Smooth muscle cell (in vitro differentiated cells): ENCODE measurements around the gene KCNB1. TPM values are rescaled to one million over a fixed set of nuclear protein-coding genes. Genes with fewer than 3 reads are reported as not detected.

Experiments
- DNase-seq: peaks from one replicate; lab custom pipeline; 2025; ENCODE audit not compliant: unreplicated experiment; lab: John Stamatoyannopoulos, UW
- H2AFZ ChIP-seq: fragments of 200-600 bp; sonication (generic); 2 replicates; pipeline ENCODE4 v1.6.0; 2016; ENCODE audit warnings: antibody characterized with exemption, low read depth, mild to moderate bottlenecking
- H3F3A ChIP-seq: fragments of 200-600 bp; sonication (generic); 2 replicates; pipeline ENCODE4 v1.6.0; 2017; ENCODE audit warnings: antibody characterized with exemption, low read depth
- H3K27ac ChIP-seq: fragments of 200-600 bp; sonication (generic); 2 replicates; pipeline ENCODE4 v1.5.1; 2016; ENCODE audit warnings: low read depth, mild to moderate bottlenecking
- H3K27me3 ChIP-seq: fragments of 200-600 bp; sonication (generic); 2 replicates; pipeline ENCODE4 v1.6.1; 2016; ENCODE audit warnings: low read depth, mild to moderate bottlenecking
- H3K36me3 ChIP-seq: fragments of 200-600 bp; sonication (generic); 2 replicates; pipeline ENCODE4 v1.5.1; 2016; ENCODE audit warnings: low read depth
- H3K4me1 ChIP-seq: fragments of 200-600 bp; sonication (generic); 2 replicates; pipeline ENCODE4 v1.5.1; 2016; ENCODE audit warnings: low read depth
- H3K4me2 ChIP-seq: fragments of 200-600 bp; sonication (generic); 2 replicates; pipeline ENCODE4 v1.6.0; 2016; ENCODE audit warnings: mild to moderate bottlenecking
- H3K4me3 ChIP-seq: fragments of 200-600 bp; sonication (generic); 2 replicates; pipeline ENCODE4 v1.5.1; 2016; ENCODE audit warnings: mild to moderate bottlenecking
- H3K79me2 ChIP-seq: fragments of 200-600 bp; sonication (generic); 2 replicates; pipeline ENCODE4 v1.6.0; 2016; ENCODE audit warnings: low read depth, mild to moderate bottlenecking
- H3K9ac ChIP-seq: fragments of 200-600 bp; sonication (generic); 2 replicates; pipeline ENCODE4 v1.6.0; 2016; ENCODE audit warnings: low read depth
- H3K9me3 ChIP-seq: fragments of 200-600 bp; sonication (generic); replicated peaks from 2 replicates; pipeline ENCODE4 v1.5.1; 2016; ENCODE audit warnings: low read depth
- H4K20me1 ChIP-seq: fragments of 200-600 bp; sonication (generic); 2 replicates; pipeline ENCODE4 v1.6.0; 2016; ENCODE audit warnings: low read depth
- CTCF ChIP-seq: fragments of 200-600 bp; sonication (generic); IDR thresholded peaks from 2 replicates; pipeline ENCODE4 v1.5.1; 2017; ENCODE audit warnings: borderline replicate concordance, mild to moderate bottlenecking, antibody characterized with exemption; ENCODE audit not compliant: insufficient read depth, poor library complexity, severe bottlenecking
- WGBS: methylation state at CpG from one replicate; pipeline ENCODE4 v1.1.7; 2016; ENCODE audit warnings: low lambda C conversion rate; 5-methylcytosine and 5-hydroxymethylcytosine counted together
- polyA plus RNA-seq: library from polyadenylated mRNA; unstranded; fragments of >200 nt; fragmentation: Nextera tagmentation; extraction: Ambion mirVana; gene quantifications from 2 replicates; pipeline ENCODE4 v1.2.1, GENCODE V29; 2016
- total RNA-seq: library from RNA; depleted of rRNA; stranded (reverse); fragments of >200 nt; gene quantifications from 2 replicates; pipeline ENCODE4 v1.2.3, GENCODE V29; 2014

Gene KCNB1
- total and polyA plus RNA-seq, 2 experiments from 2014 or later = not detected

GRCh38 chr20:49464556-49464955, 17.9 kb downstream of the KCNB1 start:
- WGBS = 93% methylated on average over 7 of the region's 7 CpGs
- Histone ChIP-seq H3K4me1 (no peaks in the 10 kb centered on the region), H3K27ac (no peak overlapping the region), H2AFZ (no peak overlapping the region), H3K4me2 (no peak overlapping the region), H3K9ac (no peak overlapping the region), H3K36me3 (no peaks in the 10 kb centered on the region), H4K20me1 (no peaks in the 10 kb centered on the region), H3K4me3 (no peak overlapping the region), H3K27me3 (peaks cover 12% of the 10 kb centered on the region), H3K9me3 (no peaks in the 10 kb centered on the region), H3F3A (no peaks in the 10 kb centered on the region), H3K79me2 (no peaks in the 10 kb centered on the region)
- TF ChIP-seq CTCF = no peak
- DNase-seq = no peak

- Histone ChIP-seq H3F3A (no peaks in the 10 kb centered on the region), H3K4me3 (no peak overlapping the region), H3K9ac (no peak overlapping the region), H2AFZ (no peak overlapping the region), H3K9me3 (no peaks in the 10 kb centered on the region), H3K79me2 (no peaks in the 10 kb centered on the region), H3K36me3 (no peaks in the 10 kb centered on the region), H3K27ac (no peak overlapping the region), H3K27me3 (peaks cover under 1% of the 10 kb centered on the region), H3K4me2 (no peak overlapping the region), H4K20me1 (no peaks in the 10 kb centered on the region), H3K4me1 (no peaks in the 10 kb centered on the region)
- no peak for TF ChIP-seq CTCF
- 92% methylated on average over 6 of the region's 6 CpGs for WGBS
- no peak for DNase-seq
Measured at GRCh38 chr20:49462626-49463025, 19.8 kb downstream of the KCNB1 start.

GRCh38 chr20:49461894-49462620, 20.4 kb downstream of the KCNB1 start:
- no peak for TF ChIP-seq CTCF
- no peaks in the 10 kb centered on the region for H3K4me1 ChIP-seq
- H3K4me3 ChIP-seq = no peak overlapping the region
- 90% methylated on average over 9 of the region's 9 CpGs for WGBS
- no peaks in the 10 kb centered on the region for H3K36me3 ChIP-seq
- no peaks in the 10 kb centered on the region for H3K9me3 ChIP-seq
- no peak for DNase-seq
- H3F3A ChIP-seq = no peaks in the 10 kb centered on the region
- no peak overlapping the region for H2AFZ ChIP-seq
- no peaks in the 10 kb centered on the region for H3K79me2 ChIP-seq
- H4K20me1 ChIP-seq = no peaks in the 10 kb centered on the region
- no peak overlapping the region for H3K27ac ChIP-seq
- H3K4me2 ChIP-seq = no peak overlapping the region
- peaks cover 5% of the 10 kb centered on the region for H3K27me3 ChIP-seq
- no peak overlapping the region for H3K9ac ChIP-seq

GRCh38 chr20:49460916-49461315, 21.6 kb downstream of the KCNB1 start:
- Histone ChIP-seq H3K4me1 (no peaks in the 10 kb centered on the region), H3K9me3 (no peaks in the 10 kb centered on the region), H3K36me3 (no peaks in the 10 kb centered on the region), H3K4me2 (no peak overlapping the region), H3K27me3 (peaks cover 16% of the 10 kb centered on the region), H3F3A (no peaks in the 10 kb centered on the region), H2AFZ (no peak overlapping the region), H3K79me2 (no peaks in the 10 kb centered on the region), H4K20me1 (no peaks in the 10 kb centered on the region), H3K9ac (no peak overlapping the region), H3K27ac (no peak overlapping the region), H3K4me3 (no peak overlapping the region)
- 89% methylated on average over 5 of the region's 5 CpGs for WGBS
- TF ChIP-seq CTCF = no peak
- DNase-seq = no peak
